Skeletal muscle cell (primary cell): ENCODE data around the gene THOC7.

Experiments
- DNase-seq: peaks from one replicate; pipeline ENCODE4 v3.0.0-alpha.2; 2010; ENCODE audit warnings: low read depth
- H3K4me3 ChIP-seq: 2 replicates; pipeline ENCODE4 v1.5.1; 2011; ENCODE audit warnings: low read depth, mild to moderate bottlenecking, control low read depth, low read length, moderate library complexity

The THOC7 gene

DNA sequence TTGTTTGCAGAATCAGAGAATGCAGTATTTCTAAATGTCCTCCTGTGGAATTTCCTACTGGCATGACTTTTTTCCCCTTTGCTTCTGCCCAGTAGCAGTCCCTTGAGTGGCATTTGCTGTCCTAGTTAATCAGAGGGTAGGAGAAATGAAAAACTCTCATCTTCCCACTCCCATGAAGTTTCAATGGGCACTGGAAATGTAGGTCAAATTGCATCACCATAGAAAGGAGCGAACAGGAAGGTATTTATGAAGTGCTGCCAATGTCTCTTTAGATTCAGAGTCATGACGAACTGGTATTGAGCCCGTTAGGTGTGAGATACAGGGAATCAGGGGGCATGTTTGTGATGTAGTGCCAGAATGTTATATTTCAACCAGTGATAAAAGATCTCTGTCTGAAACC is 23.3 kb upstream of the THOC7 start:
- H3K4me3 ChIP-seq: no peak overlapping the region
- DNase-seq: no peak

DNA sequence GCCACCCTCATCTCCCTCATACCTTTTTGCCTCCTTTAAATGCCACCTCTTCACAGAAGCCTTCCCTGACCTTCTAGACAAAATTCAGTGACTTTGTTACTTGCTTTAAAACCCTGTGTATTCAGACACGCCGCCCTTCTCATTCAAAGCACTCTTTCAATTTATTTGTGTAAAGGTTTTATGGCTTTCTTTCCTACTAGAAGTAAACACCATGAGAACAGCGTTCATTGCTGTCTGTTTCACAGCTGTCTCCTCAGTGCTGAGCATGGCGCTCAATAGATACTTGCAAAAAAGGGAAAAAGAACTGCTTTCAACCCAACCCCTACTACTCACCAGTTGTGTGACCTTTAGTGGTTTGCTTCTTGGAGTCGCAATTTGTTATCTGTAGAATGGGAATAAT is 17.0 kb upstream of the THOC7 start:
- H3K4me3 ChIP-seq: no peak overlapping the region
- DNase-seq: no peak

DNA sequence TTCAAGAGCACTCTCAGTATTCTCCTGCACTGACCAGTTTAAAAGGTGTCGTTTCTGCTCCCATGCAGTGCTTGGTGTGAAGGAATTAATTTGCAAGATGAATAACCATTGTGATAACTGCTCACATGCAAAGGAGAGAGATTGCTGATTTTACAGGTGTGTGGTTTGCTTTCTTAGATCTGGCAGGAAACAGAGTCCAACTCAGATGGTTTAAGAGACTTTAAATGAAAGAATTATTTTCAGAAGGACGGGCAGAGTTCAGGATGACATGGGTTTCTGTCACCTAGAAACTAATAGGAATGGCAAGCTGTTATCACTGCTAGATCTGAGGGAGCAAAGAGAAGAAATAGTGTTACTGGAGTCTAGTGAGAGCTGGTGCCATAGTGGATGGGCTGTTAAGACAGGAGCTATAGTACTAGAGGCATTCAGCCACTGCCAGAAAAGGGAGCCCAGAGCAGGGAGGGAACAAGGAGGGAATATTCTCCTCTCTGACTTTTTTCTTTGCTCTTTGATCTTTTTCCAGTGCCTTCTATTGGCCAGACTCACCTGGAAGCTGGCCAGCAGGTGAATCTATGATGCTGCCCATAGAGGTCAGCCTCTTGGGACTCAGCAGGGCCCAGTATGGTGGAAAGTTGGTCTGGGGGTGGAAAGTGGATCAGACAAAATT is 14.9 kb upstream of the THOC7 start:
- H3K4me3 ChIP-seq: no peak overlapping the region
- DNase-seq: no peak

DNA sequence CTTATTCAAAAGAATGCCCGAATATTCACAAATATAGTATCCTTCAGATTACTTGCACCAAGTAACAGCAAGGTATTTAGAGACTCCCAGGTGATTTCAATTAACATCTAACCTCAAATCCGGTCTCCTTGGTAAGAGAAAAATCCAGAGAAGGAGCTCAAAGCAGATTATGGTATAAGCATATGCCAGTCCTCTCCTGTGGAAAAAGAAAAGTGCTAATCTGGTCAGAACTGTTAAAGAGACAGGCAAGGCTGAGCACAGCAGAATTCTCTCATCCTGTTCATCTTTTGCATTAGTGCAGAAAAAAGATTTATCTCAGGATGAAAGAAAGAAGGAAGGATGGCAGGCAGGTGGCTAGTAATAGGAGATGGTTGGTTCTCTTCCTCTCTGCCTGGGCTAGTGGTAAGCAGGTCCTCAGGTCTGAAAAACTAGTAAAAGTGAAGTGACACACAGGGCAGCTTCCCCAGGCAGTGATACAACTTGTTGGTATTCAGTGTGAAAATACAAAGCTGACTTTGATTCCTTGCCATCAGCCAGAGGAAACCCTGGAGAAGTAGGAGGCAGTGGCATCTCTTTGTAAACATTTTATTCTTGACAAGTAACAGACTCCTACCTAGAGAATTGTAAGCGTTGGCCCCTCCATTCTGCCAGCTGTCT is 14.3 kb upstream of the THOC7 start:
- peak; percentile 17 for DNase-seq

DNA sequence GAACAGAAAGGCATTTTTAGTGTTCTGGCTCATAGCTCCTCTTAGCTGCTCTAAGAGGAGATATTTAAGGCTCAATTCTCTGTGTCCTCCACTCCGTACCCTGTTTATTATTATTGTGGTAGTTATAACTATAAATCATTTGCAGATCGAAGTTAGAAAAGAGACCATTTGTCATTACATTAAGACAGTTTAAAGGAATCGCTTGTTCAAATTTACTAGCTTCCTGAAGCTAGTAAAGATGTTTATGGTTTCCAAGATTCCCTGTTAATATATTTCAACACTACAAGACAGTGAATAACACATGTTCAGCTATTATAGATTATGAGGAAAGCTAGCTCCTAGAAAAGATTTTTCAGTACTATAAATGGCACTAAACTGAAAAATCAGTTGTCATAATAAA is 12.7 kb upstream of the THOC7 start:
- no peak for DNase-seq
- H3K4me3 ChIP-seq: no peak overlapping the region

More for the DNA sequence above, 14.3 kb upstream of the THOC7 start:
- H3K4me3 ChIP-seq: no peak overlapping the region

DNA sequence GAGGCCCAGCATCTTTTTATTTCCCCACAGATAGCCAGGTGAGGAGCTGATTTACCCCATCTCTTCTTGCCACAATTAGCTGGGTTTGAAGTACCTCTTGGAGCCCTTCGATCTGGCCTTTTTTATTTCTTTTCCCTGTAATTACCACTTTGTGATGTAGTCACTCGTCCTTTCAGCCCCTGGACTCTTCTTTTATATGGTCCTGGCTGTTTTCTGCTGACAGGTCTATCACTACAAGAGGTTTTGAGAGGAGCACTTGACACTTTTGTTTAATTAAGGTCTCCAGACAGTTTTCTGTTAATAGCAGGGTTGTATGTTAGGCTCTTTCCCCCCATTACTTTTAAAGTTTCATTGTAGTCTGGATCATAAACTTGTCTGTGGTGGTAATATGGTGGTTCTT is 11.9 kb upstream of the THOC7 start:
- DNase-seq: no peak

DNA sequence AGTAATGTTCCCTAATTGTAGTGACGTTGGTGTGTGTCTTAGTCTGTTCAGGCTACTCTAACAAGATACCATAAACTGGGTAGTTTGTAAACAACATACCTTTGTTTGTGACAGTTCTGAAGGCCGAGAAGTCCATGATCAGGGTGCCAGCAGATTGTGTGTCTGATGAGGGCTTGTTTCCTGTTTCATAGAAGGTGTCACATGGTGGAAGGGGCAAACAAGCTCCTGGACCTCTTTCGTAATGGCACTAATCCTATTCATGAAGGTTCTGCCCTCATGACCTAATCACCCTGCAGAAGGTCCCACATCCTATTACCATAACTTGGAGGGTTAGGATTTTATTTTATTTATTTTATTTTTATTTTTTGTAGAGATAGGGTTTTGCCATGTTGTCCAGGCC is 11.2 kb upstream of the THOC7 start:
- no peak for DNase-seq
- H3K4me3 ChIP-seq: no peak overlapping the region

More for the DNA sequence above, 11.9 kb upstream of the THOC7 start:
- H3K4me3 ChIP-seq: no peak overlapping the region

DNA sequence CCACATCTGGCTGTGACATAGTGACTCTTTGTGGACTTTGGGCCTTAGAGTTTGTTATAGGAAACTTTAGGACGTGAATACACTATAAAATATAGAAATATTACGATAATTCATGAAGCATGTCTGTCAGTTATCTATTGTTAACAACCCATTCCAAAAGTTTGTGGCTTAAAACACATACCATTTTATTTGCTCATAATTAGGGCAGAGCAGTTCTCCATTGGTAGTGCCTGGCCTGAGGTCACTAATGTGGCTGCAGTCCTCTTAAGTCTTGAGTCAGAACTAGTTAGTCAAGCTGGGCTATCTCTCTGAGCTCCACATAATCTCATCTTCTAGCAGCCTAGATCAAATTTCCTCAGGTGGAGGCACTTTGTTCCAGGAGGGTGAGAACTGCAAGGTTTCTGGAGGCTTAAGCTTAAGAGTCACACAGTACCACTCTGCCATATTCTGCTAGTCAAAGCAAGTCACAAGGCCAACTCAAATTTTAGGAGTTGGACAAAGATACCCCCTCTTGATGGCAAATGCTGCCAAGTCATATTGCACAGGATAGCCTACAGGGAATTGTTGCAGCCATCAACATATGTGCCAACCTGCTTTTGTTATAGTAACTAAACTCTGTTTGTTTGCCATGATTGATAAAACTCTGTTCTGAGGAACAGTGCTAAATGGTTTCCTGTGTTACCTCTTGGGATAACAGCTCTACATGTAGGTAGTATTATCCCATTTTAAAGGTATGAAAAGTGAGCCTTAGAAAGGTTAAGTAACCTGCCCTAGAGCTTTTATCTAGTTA is 8.7 kb upstream of the THOC7 start:
- H3K4me3 ChIP-seq: no peak overlapping the region
- peak; percentile 39 for DNase-seq

DNA sequence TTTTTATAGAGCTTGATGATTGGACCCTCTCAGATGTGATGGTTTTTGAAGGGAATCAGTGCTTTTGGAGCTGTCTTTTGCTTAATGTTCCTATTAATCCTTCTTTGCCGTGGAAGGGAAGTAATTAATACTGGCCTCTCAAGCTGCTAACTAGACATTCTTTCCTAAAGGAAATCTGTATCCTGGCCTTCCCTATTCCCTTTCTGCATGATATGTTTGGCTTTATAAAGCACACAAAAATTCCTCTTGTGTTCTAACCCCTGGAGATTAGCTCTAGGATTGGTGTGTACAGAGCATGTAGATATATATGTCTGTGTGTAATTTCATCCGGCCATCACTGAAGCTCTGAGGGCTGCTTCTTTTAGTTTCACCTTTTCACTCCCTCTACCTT is 7.0 kb upstream of the THOC7 start:
- DNase-seq: no peak
- no peak overlapping the region for H3K4me3 ChIP-seq

DNA sequence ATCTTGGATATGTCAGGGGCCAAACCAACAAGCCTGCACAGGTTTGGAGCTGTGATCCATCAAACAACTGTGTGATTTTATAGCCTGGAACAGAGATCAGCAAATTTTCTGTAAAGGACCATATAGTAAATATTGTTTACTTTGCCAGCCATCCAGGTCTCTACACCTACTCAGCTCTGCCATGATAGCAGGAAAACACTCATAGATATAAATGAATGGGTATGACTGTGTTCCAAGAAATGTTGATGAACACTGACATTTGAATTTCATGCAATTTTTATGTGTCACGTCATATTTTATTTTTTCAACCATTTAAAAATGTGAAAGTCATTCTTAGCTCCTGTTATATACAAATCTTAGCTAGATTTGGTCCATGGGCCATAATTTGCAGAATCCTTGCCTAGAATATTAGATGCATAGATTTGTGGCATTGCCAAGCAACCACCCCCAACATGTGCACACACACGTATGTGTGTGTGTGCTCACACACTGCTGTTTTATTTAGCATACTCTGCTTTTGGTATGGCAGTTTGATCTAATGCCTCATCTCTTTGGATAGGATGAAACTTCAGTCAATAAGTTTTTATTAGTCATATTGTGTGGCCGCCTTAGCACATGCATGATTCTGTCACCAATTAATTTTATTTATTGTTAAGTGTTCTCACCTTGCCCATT is 6.5 kb upstream of the THOC7 start:
- H3K4me3 ChIP-seq: no peak overlapping the region
- DNase-seq: no peak

DNA sequence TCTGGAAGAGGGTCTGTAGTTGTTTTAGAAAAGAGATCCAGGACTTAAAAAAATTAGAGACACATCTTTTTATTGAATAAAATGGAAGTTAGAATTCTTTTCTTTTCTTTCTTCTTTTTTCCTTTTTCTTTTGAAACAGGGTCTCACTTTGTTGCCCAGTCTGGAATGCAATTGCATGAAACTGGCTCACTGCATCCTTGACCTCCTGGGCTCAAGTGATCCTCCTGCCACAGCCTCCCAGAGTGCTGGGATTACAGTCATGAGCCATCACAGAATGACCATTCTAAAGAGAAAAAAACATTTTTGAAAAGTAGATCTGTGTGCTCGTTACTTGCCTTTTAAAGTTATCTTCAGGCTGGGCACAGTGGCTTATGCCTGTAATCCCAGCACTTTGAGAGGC is 3.6 kb upstream of the THOC7 start:
- H3K4me3 ChIP-seq: no peak overlapping the region
- no peak for DNase-seq

DNA sequence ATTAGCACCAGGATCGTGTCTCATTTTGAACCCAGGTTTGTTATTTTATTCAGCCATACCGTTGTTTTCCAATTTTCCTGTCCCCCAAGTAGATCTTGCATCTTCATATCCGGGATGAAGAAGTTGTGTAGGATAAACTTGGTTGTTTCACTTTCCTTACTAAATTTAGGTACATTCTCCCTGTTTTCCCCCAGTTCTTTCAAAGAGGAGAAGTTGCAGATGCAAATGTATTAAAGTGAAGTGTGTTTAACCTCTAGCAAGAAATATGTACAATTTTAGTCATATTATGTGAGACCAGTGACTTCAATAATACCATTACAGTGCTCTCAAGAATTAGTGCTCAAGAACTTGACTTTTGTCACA is 1.3 kb upstream of the THOC7 start:
- DNase-seq: no peak
- peak overlapping the region; percentile 84 for H3K4me3 ChIP-seq

DNA sequence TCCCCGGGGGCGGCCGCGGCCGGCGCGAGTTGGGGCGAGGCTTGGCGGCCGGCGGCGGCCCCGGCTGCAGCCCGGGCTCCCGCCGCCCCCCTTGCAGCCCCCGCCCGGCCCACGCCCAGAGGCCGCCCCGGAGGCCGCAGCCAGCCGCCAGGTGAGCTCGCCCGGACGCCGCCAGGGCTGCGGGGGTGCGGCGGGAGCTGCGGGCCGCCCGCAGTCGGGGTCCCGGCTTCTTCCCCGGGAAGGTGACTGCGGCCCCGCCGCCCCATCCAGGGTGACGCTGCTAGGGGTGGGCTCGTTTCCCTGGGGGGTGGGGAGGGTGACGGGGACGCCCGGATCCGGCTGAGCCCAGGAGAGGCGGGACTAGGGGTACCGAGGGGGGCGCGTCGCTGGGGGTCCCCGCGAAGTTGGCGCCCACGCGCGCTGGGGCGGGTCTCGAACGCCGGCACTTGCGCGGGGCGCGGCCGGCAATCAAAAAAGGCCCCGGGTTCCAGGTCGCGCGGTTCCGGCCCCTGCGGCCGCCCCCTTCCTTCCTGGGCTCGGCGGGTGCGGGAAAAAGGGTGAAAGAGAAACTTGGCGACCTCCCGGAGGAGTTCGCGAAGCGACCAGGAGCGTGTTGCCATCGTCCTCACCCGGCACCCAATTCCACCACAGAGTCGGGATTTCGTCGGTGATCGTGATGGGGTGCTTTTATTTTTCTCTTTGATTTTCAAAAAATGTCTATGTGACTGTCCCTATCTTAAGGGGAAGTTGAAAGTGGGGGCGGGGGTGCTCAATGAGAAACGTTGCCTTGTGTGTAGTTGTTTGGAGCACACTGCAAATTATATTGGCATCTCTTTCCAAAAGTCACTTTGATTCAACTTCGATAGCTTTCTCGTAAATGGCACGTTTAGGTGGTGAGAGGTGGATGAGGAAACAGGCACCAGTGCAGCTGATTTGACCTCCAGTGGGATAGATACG is 681 bp upstream of the THOC7 start:
- peak overlapping the region; percentile 84 for H3K4me3 ChIP-seq
- DNase-seq: no peak

DNA sequence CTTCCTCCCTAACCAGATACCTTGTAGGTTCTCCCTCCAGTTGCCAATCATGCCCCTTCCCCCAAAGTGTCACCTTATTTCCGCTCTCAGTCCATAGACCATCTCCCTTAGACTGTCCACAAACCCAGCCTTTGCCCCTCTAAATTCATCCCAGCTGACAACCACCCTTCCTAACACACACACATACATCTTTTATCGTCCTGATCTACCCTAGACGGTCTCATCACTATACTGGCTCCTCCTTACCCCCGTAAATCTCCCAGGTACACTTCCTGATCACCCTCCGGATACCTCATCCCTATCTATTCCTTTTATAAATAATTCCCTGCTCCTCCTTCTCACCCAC is 828 bp downstream of the THOC7 start:
- DNase-seq: no peak
- H3K4me3 ChIP-seq: peak overlapping the region; percentile 90

DNA sequence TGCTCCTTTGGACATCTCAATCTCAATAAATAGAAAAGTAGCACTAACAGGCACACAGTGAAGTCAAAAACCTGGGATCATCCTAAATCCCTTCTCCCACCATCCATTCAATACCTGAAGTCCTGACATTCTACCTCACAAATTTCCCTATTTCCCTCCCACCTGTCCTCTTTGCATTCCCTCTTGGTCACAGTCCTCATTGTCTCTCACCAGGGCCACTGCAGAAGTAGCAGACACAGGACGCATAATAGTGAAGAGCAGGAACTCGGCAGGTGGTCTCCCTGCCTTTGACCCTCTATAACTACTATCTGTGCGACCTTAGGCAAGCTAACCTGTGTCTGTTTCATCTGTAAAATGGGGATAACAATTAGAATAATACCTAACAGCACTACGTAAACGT is 2.3 kb downstream of the THOC7 start:
- no peak for DNase-seq
- H3K4me3 ChIP-seq: no peak overlapping the region

DNA sequence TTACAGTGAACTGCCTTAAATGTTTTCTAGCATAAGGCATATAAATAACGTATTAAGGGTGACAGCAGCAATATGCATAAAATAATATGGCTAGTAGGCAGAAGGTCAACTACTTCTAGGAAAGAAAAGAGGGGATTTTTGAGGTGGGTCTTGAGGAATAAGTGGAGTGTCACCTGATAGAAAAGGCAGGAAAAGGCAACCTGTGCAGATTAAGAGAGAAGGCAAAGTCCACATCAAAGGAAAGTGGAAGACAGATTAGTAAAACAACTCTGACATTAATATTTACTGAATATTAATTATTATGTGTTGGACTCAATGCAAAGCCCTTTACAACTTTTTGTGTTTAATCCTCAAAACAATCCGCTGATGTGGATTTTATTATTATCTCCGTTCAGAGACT is 2.8 kb downstream of the THOC7 start:
- no peak for DNase-seq
- H3K4me3 ChIP-seq: no peak overlapping the region

DNA sequence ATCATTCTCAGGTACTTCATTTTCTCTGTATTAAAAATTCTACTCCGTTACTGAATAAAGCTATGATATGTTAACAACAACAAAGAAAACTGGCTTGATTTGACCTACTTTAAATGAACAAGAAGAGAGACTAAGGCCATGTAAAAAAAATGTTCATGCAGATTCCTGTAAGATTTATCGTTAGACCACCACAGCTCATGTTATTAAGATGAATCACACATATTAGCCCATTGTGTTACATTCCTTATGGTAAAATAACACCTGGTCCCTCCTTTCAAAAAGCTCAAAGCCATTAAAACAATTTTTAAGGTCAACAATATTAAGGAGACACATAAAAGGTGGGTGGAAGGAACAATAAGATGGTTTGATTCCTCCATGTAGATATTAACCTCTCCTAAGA is 6.3 kb downstream of the THOC7 start:
- no peak for DNase-seq
- no peak overlapping the region for H3K4me3 ChIP-seq

DNA sequence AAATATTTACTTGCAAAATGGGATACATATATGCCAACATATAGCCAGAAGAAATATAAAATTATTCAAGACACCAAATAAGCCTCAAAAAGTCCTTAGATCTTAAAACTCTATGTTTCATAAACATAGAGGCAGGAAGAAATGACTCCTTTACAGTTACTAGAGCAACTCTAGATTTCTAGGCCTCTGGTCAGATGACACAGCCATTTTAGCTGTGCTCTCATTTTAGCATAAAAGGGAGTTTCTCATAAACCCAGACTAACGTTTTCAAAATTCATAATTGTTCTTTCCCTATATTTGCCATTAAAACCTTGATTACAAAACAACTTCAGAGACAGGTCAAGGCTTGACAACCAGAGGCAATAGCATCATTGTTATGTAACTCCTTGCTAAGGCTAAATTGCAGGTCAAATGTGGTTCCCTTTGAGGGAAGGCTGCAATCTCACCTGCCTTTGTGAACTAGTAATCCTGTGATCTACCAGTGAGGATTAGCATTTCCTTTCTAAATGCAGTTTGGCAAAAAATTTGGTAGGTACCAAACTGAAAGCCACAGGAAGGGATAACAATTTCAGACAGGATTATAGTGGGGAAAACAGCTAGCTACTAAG is 8.2 kb downstream of the THOC7 start:
- no peak for DNase-seq
- no peak overlapping the region for H3K4me3 ChIP-seq

DNA sequence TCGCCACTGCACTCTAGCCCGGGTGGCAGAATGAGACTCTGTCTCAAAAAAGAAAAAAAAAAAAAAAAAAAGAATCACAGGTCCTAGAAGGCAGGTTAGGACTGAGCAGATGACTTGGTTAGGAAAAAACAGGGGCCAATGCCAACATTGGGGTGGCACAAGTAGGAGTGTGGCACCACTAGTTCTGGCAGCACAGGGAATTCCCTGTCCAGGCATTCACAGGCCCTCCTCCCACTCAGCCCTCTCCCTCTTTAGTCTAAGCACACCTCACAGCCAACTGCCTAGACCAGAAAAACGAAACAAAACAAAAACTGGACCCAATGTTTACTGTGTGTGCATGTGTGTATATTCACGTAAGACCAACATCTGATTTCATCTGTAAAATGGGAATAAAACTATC is 10.5 kb downstream of the THOC7 start:
- DNase-seq: no peak
- H3K4me3 ChIP-seq: no peak overlapping the region
